HG03159 (cell line): ENCODE data around the gene PTCD2.

Source experiments
- ATAC-seq: cut with Tn5 transposase; IDR thresholded peaks from one replicate; pipeline ENCODE4 v1.9.1; 2021; ENCODE audit warnings: mild to moderate bottlenecking, moderate library complexity; ENCODE audit not compliant: unreplicated experiment

PTCD2 gene

GRCh38 chr5:72319976-72320752, at the start of gene PTCD2, which contains the start of gene MRPS27:
PTCD2 (plus strand) TSS chr5:72320373; CDS start chr5:72320383, 10 bp downstream.
MRPS27 (minus strand) TSS chr5:72320240; CDS start chr5:72320221, 19 bp downstream.
- peak; percentile 99 for ATAC-seq

DNA sequence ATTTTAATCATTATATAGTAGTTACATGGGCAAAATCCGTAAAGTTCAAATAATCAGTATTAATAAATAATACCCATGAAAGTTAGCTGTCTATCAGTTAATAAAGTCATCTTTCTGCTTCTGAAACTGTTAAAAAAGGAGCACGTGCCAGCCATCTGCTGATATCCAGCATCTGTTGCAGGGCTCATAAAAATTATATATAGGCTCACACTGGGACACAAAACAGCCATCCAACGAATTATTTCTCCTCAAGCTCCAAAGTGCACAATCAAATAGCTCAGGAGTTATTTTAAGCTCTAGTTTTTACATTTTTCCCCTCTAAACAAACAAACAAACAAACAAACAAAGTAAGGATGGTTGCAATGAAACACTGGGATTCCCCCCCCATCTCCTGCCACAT, 48.5 kb upstream of the PTCD2 start:
- no peak for ATAC-seq

- ATAC-seq, result no peak
These were observed 47.8 kb upstream of the PTCD2 start for GRCh38 chr5:72272398-72272797.

DNA sequence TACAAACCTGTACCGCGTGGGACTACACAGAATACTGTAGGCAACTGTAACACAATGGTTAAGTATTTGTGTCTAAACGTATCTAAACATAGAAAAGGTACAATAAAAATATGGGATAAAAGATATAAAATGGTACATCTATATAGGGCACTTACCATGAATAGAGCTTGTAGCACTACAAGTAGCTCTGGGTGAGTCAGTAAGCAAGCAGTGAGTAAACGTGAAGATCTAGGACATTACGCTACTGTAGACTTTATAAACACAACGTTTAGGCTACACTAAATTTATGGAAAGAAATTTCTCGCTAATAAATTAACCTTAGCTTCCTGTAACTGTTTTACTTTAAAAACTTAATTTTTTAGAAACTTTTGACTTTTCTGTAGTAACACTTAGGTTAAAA, 46.6 kb upstream of the PTCD2 start:
- ATAC-seq, result no peak

DNA sequence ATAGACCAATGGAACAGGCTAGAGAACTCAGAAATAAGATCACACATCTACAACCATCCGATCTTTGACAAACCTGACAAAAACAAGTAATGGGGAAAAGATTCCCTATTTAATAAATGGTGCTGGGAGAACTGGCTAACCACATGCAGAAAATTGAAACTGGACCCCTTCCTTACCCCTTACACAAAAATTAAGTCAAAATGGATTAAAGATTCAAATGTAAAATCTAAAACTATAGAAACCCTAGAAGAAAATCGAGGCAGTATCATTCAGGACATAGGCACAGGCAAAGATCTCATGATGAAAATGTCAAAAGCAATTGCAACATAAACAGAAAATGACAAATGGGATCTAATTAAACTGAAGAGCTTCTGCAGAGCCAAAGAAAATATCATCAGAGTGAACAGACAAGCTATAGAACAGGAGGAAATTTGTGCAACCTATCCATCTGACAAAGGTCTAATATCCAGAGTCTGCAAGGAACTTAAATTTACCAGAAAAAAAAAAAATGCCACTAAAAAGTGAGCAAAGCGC, 43.9 kb upstream of the PTCD2 start:
- ATAC-seq, result no peak

GRCh38 chr5:72280581-72281069, 39.5 kb upstream of the PTCD2 start:
- no peak for ATAC-seq

DNA sequence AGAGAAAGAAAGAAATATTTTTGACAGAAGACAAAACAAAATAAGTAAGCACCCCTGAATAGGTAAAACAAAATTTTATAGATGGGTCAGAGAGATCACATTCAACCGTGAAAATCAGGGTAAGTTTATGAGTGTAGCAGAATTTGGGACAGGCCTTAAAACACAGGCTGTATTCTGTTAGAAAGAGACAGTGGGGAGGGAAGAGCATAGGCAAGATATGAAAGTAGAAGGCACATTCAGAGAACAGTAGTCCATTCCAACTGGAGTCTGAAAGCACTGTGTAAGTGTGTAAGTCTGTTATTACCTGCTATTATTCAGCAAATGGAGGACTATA, 38.8 kb upstream of the PTCD2 start:
- ATAC-seq, result no peak

DNA sequence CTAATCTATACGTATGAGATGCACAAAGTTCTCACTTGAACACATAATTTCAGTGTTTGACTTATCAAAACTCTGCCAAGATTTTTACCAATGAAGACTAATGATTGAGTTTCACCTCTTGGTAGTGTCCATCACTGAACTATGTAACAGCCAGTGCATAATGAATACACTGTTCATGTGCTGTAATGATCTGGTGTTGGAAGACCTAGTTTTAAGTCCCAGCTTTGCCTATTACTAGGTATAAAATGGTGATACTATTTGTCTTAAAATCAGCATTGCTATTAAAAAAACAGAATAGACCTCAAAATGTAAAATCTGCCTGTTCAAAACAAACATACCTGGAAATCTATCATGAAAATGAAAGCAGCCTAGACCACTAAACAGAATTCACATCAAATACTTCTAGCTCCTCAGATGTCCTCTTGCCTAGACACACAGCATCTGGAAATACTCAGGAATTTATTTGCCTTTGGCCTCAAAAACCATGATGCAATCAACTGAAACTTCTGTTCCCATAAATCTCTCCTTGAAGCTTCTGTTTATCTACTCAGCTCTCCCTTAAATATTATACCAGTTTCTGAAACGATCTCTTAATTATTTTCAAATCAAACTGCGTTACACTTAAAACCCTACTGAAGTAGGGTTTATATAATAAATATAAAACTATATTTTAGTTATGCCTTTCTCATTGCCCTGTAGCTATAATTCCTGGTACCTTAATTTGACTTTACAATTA, 38.2 kb upstream of the PTCD2 start:
- no peak for ATAC-seq

DNA sequence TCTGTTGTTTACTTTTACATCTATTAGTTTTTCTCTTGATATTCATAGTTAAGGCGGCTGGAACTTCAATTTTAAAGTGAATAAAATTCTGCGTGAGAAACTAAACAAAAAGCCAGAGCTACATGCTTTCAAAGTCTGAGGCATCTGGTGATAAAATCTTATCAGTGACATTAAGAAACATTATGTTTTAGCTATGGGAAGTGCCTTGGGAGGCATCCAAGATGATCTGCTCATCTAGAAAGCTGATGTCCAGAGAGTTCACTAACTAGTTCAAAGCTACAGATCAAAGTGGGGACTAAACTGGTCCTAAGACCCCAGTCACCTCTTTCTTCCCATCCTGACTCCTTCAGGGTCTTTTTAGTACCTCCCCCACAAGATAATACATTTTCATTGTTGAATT, 37.3 kb upstream of the PTCD2 start:
- no peak for ATAC-seq

- ATAC-seq, result no peak
These were observed 36.8 kb upstream of the PTCD2 start for GRCh38 chr5:72283358-72283757.

- no peak for ATAC-seq
These were observed 35.4 kb upstream of the PTCD2 start for GRCh38 chr5:72284559-72285423.

DNA sequence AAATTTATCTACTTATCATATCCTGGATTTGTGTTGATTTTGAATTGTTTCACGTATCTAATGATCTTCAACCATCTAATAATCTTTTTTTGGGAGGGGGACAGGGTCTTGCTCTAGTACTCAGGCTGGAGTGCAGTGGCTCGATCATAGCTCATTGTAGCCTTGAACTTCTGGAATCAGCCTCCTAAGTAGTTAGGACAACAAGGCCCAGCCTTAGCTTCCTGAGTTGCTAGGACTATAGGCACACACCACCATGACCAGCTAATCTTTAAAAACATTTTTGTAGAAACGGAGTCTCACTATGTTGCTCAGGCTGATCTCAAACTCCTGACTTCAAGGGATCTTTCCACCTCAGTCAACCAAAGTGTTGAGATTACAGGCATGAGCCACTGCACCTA, 34.8 kb upstream of the PTCD2 start:
- ATAC-seq, result no peak

DNA sequence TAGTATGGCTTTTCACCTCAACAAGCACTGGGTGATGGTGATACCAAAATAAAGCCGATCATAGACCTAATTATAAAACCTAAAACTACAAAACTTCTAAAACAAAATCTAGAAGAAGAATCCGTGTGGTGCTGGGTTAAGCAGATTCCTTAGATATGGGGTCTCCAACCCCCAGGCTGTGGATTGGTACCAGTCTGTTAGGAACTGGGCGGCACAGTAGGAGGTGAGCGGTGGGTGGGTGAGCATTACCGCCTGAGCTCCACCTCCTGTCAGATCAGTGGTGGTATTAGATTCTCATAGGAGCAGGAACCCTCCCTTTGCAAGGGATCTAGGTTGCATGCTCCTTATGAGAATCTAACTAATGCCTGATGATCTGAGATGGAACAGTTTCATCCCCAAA, 33.4 kb upstream of the PTCD2 start:
- no peak for ATAC-seq

GRCh38 chr5:72288924-72289323, 31.2 kb upstream of the PTCD2 start:
- ATAC-seq, result no peak

- no peak for ATAC-seq
These were observed 29.6 kb upstream of the PTCD2 start for GRCh38 chr5:72290356-72291133.

DNA sequence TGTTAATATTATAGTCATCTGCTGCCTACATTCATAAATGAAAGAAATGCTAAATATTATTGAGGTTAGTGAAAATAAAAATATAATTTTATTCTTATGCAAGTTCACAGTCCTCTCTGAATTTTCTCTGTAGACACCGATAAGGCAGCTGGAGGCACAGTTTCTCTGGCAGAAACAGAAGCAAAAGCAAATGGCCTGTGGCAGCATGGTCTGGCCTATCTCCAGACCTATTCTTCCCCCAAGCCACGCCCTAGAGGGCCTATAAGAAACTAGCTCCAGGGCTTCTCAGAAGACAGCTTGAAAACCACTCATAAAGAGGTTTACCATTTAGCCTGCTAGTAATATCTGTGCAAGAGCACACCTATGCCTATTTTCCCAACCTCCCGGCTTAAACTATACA, 28.6 kb upstream of the PTCD2 start:
- ATAC-seq, result no peak

GRCh38 chr5:72292411-72292810, 27.8 kb upstream of the PTCD2 start:
- no peak for ATAC-seq

GRCh38 chr5:72293495-72294055, 26.6 kb upstream of the PTCD2 start:
- ATAC-seq, result no peak

DNA sequence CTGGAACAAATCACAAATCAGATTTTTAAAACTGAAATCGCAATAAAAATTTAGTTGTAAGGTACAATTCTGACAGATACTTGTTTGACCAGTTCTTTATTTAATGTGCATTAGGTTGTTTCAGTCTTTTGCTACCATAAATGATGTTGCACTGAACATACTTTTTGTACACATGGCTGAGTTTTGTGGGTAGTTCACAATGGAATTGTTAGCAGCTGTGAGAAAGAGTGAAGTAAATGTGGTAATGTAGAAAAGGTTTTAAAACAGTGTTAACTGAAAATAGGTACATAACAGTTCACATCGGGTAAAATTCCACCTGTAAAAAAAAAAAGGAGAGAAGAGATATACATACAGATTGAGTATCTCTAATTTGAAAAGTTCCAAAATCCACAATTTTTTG, 25.7 kb upstream of the PTCD2 start:
- ATAC-seq, result no peak

DNA sequence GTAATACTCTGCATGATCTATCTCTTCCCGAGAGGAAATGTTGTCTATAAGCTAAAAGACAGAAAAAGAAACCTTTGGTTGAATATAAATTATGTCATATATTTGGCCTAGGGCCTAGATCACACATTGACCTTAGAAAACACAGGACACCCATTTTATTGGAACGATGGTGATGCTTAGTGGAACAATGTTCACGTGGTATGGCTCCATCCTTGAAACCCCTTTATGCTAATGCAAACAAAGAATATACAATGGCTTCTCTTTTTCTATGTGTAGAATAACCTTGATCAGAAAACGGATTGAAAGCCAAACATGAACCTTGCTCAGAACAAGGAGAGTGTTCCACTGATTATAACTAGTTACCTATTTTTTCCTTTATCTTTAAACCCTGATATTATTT, 24.6 kb upstream of the PTCD2 start:
- ATAC-seq, result no peak
